WI38 (cell line): ENCODE measurements around the gene CDCP2.

Experiments used
- H3K4me3 ChIP-seq: 2 replicates; pipeline ENCODE4 v1.5.1; 2011; ENCODE audit warnings: low read depth, mild to moderate bottlenecking, control low read depth, low read length
- CTCF ChIP-seq: IDR thresholded peaks from 2 replicates; pipeline ENCODE4 v1.5.1; 2012; ENCODE audit warnings: low read depth, mild to moderate bottlenecking, control low read depth, low read length

The CDCP2 gene

GRCh38 chr1:54149734-54150133 lies 3.1 kb downstream of the CDCP2 start:
- TF ChIP-seq CTCF = no peak
- no peak overlapping the region for H3K4me3 ChIP-seq

DNA sequence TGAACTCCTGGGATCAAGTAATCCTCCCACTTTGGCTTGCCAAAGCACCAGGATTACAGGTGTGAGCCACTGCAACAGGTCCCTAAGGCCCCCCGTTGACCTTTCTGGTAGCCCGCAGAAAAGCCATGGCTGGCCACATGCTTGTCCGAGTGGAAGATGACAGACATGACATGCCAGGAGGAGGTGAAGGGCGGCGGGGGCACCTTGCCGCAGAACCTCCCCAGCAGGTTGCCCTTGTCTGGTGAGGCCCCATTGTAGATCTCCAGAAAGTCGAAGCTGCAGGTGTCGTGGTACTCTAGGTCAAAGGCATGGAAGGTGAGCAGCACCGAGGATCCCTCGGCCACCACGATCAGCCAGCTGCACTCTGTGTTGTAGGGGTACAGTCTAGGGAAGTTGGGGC lies 8.4 kb downstream of the CDCP2 start:
- TF ChIP-seq CTCF = no peak
- no peak overlapping the region for H3K4me3 ChIP-seq

DNA sequence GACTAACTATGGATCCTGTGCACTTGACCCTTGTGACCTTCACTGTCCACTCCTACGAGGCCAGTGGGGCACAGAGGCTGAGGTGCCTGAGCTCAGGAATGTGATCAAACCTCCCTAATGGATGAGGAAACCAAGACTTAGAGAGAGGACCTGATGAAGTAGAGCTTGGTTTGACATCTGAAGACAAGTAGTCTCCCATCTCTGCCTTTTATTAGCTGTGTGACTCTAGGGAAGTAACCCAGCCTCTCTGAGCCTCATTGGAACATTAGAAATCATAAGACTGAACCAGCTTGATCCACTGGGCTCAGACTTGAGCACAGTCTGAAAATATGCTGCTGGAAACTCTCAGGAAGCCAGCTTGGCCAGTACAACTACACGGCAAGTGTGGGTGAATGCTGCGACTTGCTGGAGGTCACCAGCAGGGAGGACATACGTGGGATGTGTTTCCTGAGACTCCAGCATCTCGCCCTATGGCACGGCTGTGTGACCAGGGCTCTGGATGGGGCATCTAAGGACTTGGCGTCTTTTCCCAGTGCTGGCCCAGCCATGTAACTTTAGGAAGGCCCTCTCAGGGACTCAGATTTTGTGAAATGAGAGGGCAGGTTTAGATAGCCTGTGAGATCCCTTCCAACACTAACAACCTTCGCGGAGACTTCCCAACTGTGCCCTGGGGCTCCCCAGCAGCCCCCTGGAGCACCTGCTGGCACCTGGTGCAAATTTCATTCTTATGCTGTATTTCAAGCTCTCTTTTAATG lies 10.5 kb downstream of the CDCP2 start:
- no peak overlapping the region for H3K4me3 ChIP-seq
- no peak for TF ChIP-seq CTCF

- H3K4me3 ChIP-seq = no peak overlapping the region
- no peak for TF ChIP-seq CTCF
Observed at GRCh38 chr1:54139711-54140110, 13.1 kb downstream of the CDCP2 start.

GRCh38 chr1:54138994-54139393 lies 13.8 kb downstream of the CDCP2 start:
- H3K4me3 ChIP-seq = no peak overlapping the region

DNA sequence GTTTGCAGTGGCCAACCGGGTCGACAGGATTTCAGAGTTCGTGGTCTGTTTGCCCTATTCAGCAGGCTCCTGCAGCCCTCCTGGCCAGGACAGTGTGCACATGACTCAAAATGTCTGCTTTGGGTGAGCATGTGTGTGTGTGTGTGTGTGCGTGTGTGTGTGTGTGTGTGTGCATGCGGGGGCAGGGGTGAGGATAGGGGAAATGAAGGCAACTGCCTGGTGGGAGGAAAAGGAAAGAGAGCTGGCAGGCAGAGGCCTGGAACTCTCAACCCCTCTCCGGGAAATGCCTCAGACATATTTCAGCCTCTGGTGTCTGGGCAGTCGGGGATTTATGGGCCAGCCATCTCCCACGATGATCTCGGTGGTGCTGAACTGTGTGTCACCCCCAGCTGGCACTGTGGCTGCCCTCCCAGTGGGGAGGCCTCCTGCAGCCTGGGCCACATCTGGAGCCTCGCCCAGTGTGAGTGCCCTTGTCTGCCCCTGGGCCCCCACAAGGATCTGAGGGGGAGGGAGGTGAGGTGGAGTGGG lies 15.2 kb downstream of the CDCP2 start:
- H3K4me3 ChIP-seq = no peak overlapping the region
- TF ChIP-seq CTCF = no peak

More at GRCh38 chr1:54138994-54139393, 13.8 kb downstream of the CDCP2 start:
- no peak for TF ChIP-seq CTCF

GRCh38 chr1:54136963-54137533 lies 15.8 kb downstream of the CDCP2 start:
- no peak overlapping the region for H3K4me3 ChIP-seq
- TF ChIP-seq CTCF = no peak
